IMR-90 (cell line): Measurements from ENCODE around the gene KLHL40.

ENCODE experiments used
- BHLHE40 ChIP-seq: fragments of 150-350 bp; IDR thresholded peaks from 2 replicates; pipeline ENCODE4 v1.6.1; 2016; ENCODE audit warnings: mild to moderate bottlenecking, low read depth, low read length
- CHD1 ChIP-seq: IDR thresholded peaks from 2 replicates; pipeline ENCODE4 v1.6.1; 2012; ENCODE audit warnings: low read depth, low read length, improper control_type of control experiment
- MXI1 ChIP-seq: IDR thresholded peaks from 2 replicates; pipeline ENCODE4 v1.6.1; 2012; ENCODE audit warnings: low read depth, mild to moderate bottlenecking, low read length, moderate library complexity, borderline replicate concordance
- POLR2A ChIP-seq: IDR thresholded peaks from 2 replicates; pipeline ENCODE4 v1.6.1; 2012; ENCODE audit warnings: mild to moderate bottlenecking, low read depth, low read length
- SMC3 ChIP-seq: fragments of 150-350 bp; IDR thresholded peaks from 2 replicates; pipeline ENCODE4 v1.6.1; 2016; ENCODE audit warnings: low read depth, mild to moderate bottlenecking, antibody characterized with exemption, low read length, moderate library complexity
- TF ChIP-seq, protein P1 (sequence below): conservative IDR thresholded peaks from 2 replicates; pipeline ENCODE4 v1.5.1; 2012; ENCODE audit warnings: mild to moderate bottlenecking, low read depth, low read length, improper control_type of control experiment
- TF ChIP-seq, protein P2 (sequence below): fragments of 150-350 bp; IDR thresholded peaks from 2 replicates; pipeline ENCODE4 v1.6.1; 2017; ENCODE audit warnings: mild to moderate bottlenecking, antibody characterized with exemption, low read length, low read depth
- TF ChIP-seq, protein P3 (sequence below): fragments of 150-350 bp; IDR thresholded peaks from 2 replicates; pipeline ENCODE4 v1.6.1; 2016; ENCODE audit warnings: low read depth, mild to moderate bottlenecking, low read length, moderate library complexity, borderline replicate concordance

DNA sequence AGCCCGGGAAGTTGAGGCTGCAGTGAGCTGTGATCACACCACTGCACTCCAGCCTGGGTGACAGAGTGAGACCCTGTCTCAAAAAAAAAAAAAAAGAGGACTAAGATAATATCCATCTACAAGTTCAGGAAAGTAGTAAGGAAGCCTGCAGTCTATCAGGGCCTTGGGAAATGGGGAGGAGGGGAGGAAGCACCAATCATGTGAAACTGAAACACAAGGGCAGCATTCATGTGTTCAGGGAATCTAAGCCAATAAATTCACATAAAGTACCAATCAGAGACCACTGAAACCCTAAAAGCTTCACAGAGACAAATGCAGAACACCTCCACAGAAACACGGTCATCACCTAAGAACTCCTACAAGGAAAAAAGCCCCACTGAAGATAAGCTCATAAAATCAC lies 40.1 kb downstream of the KLHL40 start:
- TF ChIP-seq, protein P1, sequence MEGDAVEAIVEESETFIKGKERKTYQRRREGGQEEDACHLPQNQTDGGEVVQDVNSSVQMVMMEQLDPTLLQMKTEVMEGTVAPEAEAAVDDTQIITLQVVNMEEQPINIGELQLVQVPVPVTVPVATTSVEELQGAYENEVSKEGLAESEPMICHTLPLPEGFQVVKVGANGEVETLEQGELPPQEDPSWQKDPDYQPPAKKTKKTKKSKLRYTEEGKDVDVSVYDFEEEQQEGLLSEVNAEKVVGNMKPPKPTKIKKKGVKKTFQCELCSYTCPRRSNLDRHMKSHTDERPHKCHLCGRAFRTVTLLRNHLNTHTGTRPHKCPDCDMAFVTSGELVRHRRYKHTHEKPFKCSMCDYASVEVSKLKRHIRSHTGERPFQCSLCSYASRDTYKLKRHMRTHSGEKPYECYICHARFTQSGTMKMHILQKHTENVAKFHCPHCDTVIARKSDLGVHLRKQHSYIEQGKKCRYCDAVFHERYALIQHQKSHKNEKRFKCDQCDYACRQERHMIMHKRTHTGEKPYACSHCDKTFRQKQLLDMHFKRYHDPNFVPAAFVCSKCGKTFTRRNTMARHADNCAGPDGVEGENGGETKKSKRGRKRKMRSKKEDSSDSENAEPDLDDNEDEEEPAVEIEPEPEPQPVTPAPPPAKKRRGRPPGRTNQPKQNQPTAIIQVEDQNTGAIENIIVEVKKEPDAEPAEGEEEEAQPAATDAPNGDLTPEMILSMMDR, result no peak
- TF ChIP-seq CHD1, result no peak
- TF ChIP-seq BHLHE40, result no peak
- TF ChIP-seq POLR2A, result no peak
- TF ChIP-seq, protein P2, sequence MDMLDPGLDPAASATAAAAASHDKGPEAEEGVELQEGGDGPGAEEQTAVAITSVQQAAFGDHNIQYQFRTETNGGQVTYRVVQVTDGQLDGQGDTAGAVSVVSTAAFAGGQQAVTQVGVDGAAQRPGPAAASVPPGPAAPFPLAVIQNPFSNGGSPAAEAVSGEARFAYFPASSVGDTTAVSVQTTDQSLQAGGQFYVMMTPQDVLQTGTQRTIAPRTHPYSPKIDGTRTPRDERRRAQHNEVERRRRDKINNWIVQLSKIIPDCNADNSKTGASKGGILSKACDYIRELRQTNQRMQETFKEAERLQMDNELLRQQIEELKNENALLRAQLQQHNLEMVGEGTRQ, result no peak
- TF ChIP-seq SMC3, result no peak
- TF ChIP-seq, protein P3, sequence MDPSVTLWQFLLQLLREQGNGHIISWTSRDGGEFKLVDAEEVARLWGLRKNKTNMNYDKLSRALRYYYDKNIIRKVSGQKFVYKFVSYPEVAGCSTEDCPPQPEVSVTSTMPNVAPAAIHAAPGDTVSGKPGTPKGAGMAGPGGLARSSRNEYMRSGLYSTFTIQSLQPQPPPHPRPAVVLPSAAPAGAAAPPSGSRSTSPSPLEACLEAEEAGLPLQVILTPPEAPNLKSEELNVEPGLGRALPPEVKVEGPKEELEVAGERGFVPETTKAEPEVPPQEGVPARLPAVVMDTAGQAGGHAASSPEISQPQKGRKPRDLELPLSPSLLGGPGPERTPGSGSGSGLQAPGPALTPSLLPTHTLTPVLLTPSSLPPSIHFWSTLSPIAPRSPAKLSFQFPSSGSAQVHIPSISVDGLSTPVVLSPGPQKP, result no peak
- TF ChIP-seq MXI1, result no peak
